OCI-LY7 (cell line): ENCODE results near the gene CKAP4.

Experiments
- CTCF ChIP-seq: fragments of 200-600 bp; sonication (generic); conservative IDR thresholded peaks from 2 replicates; pipeline ENCODE4 v1.5.1; 2014; ENCODE audit warnings: mild to moderate bottlenecking, antibody characterized with exemption, low read length, moderate library complexity, mixed read lengths
- EZH2phosphoT487 ChIP-seq: fragments of 200-600 bp; sonication (generic); IDR thresholded peaks from 2 replicates; pipeline ENCODE4 v1.6.1; 2018; ENCODE audit warnings: low read depth, borderline replicate concordance, mild to moderate bottlenecking, mixed run types, antibody characterized with exemption, low read length, moderate library complexity, mixed read lengths

GRCh38 chr12:106205208-106206069 is 42.4 kb downstream of the CKAP4 start:
- TF ChIP-seq CTCF (peak; percentile 38), EZH2phosphoT487 (no peak)
